HepG2 (cell line): ENCODE results near the gene PMVK. TPM values are rescaled to one million over a fixed set of nuclear protein-coding genes. Genes with fewer than 3 reads are reported as not detected.
A peak's percentile ranks its signal among the peaks of the same experiment; 100 is the strongest.

Source experiments
- BRCA1 ChIP-seq: sonication (generic); formaldehyde crosslinking; IDR thresholded peaks from 2 replicates; pipeline ENCODE4 v1.4.0; 2020; ENCODE audit warnings: missing genetic modification reagents
- BRD4 ChIP-seq: sonication (generic); formaldehyde crosslinking; IDR thresholded peaks from 2 replicates; pipeline ENCODE4 v1.4.0; 2020; ENCODE audit warnings: missing genetic modification reagents
- ESRRA ChIP-seq: sonication (generic); formaldehyde crosslinking; IDR thresholded peaks from 2 replicates; pipeline ENCODE4 v1.5.1; 2020; ENCODE audit warnings: mild to moderate bottlenecking, low read depth, missing genetic modification reagents
- GABPB1 ChIP-seq: IDR thresholded peaks from 2 replicates; pipeline ENCODE4 v1.6.1; 2016; ENCODE audit warnings: mild to moderate bottlenecking, missing genetic modification reagents, moderate library complexity, missing compliant biosample characterization
- GTF3A ChIP-seq: sonication (generic); formaldehyde crosslinking; conservative IDR thresholded peaks from 2 replicates; pipeline ENCODE4 v1.4.0; 2020; ENCODE audit warnings: mild to moderate bottlenecking, missing genetic modification reagents
- HDAC1 ChIP-seq: sonication (generic); formaldehyde crosslinking; IDR thresholded peaks from 2 replicates; pipeline ENCODE4 v1.5.1; 2020; ENCODE audit warnings: mild to moderate bottlenecking, missing genetic modification reagents
- PCBP2 ChIP-seq: fragments of 200-400 bp; formaldehyde crosslinking; optimal IDR thresholded peaks from 2 replicates; pipeline ENCODE3; 2018; ENCODE audit warnings: low read length, low read depth; ENCODE audit not compliant: poor library complexity, severe bottlenecking
- RBFOX2 ChIP-seq: fragments of 200-400 bp; formaldehyde crosslinking; IDR thresholded peaks from 2 replicates; pipeline ENCODE4 v1.6.1; 2017; ENCODE audit warnings: low read depth, mild to moderate bottlenecking, low read length
- SRSF9 ChIP-seq: fragments of 200-400 bp; formaldehyde crosslinking; IDR thresholded peaks from 2 replicates; pipeline ENCODE4 v1.6.1; 2018; ENCODE audit warnings: borderline replicate concordance, mild to moderate bottlenecking, low read depth, low read length; ENCODE audit not compliant: insufficient read depth, poor library complexity, severe bottlenecking
- ZNF124 ChIP-seq: sonication (generic); formaldehyde crosslinking; IDR thresholded peaks from 2 replicates; pipeline ENCODE4 v1.4.0; 2020; ENCODE audit warnings: missing genetic modification reagents
- polyA plus RNA-seq, 8 experiments: library from polyadenylated mRNA; depleted of rRNA in 3 of 8; stranded (reverse) in 7 of 8; unstranded in 1 of 8; fragments of >200 nt; fragmentation: Illumina TruSeq in 4 of 8; extraction: Trizol in 4 of 8; gene quantifications; 2 replicates each; pipeline versions ENCODE4 v1.2.1 to v1.2.3, GENCODE V29; 2011 to 2016; ENCODE audit warnings: low read depth in 4 of 8, missing spikeins in 1 of 8, mixed read lengths in 1 of 8; ENCODE audit not compliant: insufficient read depth in 1 of 8
- total RNA-seq, 5 experiments: library from RNA; depleted of rRNA; stranded (reverse); fragments of >200 nt; fragmentation: Illumina TruSeq; extraction: Trizol; gene quantifications; 2 replicates each; pipeline ENCODE4 v1.2.3, GENCODE V29; 2016; ENCODE audit warnings: low read depth in 1 of 5
- TF ChIP-seq, protein P1 (sequence below): sonication (generic); formaldehyde crosslinking; IDR thresholded peaks from 2 replicates; pipeline ENCODE4 v1.4.0; 2020; ENCODE audit warnings: missing genetic modification reagents
- TF ChIP-seq, protein P2 (sequence below): IDR thresholded peaks from 2 replicates; pipeline ENCODE4 v1.6.1; 2016; ENCODE audit warnings: low read depth, control low read depth
- TF ChIP-seq, protein P3 (sequence below): sonication (generic); formaldehyde crosslinking; IDR thresholded peaks from 2 replicates; pipeline ENCODE4 v1.5.0; 2020; ENCODE audit warnings: mild to moderate bottlenecking, missing genetic modification reagents, moderate library complexity

Gene PMVK
- total and polyA plus RNA-seq, 2 of the 13 experiments (the other 11 are each of a cell fraction or from before 2014, with no cell fraction given) = 3.9 to 12.6 TPM

DNA sequence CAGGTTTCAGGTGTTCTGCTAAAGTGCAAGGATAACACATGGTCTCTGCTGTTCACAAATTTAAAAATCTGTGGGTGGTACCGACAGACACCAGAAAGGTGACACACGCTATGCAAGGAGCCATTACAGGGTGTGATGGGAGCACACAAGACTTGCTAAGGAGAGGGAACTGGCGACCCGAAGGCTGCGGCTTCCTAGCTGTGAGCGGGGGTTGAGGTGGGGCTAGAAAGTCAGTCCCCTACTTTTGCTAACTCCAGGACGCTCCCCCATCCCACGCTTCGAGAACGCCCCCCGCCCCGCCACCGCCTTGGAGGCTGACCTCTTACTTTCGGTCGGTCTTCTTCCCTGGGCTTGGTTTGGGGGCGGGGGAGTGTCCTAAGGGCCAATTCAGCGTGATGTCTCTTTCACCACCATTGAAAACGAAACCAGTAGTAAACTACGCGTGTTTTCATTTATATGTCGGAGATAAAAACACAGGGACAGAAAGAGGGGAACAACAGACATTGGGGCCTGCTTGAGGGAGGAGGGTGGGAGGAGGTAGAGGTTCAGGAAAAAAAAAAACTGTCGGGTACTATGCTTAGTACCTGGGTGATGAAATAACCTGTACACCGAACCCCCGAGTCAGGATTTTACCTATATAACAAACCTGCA lies 39.0 kb upstream of the PMVK start (continued):
- TF ChIP-seq, protein P1, sequence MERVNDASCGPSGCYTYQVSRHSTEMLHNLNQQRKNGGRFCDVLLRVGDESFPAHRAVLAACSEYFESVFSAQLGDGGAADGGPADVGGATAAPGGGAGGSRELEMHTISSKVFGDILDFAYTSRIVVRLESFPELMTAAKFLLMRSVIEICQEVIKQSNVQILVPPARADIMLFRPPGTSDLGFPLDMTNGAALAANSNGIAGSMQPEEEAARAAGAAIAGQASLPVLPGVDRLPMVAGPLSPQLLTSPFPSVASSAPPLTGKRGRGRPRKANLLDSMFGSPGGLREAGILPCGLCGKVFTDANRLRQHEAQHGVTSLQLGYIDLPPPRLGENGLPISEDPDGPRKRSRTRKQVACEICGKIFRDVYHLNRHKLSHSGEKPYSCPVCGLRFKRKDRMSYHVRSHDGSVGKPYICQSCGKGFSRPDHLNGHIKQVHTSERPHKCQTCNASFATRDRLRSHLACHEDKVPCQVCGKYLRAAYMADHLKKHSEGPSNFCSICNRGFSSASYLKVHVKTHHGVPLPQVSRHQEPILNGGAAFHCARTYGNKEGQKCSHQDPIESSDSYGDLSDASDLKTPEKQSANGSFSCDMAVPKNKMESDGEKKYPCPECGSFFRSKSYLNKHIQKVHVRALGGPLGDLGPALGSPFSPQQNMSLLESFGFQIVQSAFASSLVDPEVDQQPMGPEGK (CRISPR knock-in tag) = 0 out of 2 replicates have a peak, but pooled peaks have one; percentile 43
- 0 out of 2 replicates have a peak, but pooled peaks have one; percentile 15 for TF ChIP-seq BRCA1
- TF ChIP-seq PCBP2 = no peak
- no peak for TF ChIP-seq SRSF9
- no peak for TF ChIP-seq HDAC1 (CRISPR knock-in tag)
- TF ChIP-seq GABPB1 (CRISPR knock-in tag) = no peak
- TF ChIP-seq BRD4 (CRISPR knock-in tag) = peak; percentile 40; the same call in 1 of the 2 replicates
- TF ChIP-seq, protein P2, sequence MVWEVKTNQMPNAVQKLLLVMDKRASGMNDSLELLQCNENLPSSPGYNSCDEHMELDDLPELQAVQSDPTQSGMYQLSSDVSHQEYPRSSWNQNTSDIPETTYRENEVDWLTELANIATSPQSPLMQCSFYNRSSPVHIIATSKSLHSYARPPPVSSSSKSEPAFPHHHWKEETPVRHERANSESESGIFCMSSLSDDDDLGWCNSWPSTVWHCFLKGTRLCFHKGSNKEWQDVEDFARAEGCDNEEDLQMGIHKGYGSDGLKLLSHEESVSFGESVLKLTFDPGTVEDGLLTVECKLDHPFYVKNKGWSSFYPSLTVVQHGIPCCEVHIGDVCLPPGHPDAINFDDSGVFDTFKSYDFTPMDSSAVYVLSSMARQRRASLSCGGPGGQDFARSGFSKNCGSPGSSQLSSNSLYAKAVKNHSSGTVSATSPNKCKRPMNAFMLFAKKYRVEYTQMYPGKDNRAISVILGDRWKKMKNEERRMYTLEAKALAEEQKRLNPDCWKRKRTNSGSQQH (CRISPR knock-in tag) = 0 out of 2 replicates have a peak, but pooled peaks have one; percentile 7
- TF ChIP-seq, protein P3, sequence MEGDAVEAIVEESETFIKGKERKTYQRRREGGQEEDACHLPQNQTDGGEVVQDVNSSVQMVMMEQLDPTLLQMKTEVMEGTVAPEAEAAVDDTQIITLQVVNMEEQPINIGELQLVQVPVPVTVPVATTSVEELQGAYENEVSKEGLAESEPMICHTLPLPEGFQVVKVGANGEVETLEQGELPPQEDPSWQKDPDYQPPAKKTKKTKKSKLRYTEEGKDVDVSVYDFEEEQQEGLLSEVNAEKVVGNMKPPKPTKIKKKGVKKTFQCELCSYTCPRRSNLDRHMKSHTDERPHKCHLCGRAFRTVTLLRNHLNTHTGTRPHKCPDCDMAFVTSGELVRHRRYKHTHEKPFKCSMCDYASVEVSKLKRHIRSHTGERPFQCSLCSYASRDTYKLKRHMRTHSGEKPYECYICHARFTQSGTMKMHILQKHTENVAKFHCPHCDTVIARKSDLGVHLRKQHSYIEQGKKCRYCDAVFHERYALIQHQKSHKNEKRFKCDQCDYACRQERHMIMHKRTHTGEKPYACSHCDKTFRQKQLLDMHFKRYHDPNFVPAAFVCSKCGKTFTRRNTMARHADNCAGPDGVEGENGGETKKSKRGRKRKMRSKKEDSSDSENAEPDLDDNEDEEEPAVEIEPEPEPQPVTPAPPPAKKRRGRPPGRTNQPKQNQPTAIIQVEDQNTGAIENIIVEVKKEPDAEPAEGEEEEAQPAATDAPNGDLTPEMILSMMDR (CRISPR knock-in tag) = no peak
- TF ChIP-seq RBFOX2 = peak; percentile 39; the same call in 1 of the 2 replicates
- no peak for TF ChIP-seq ZNF124
- TF ChIP-seq GTF3A = 0 out of 2 replicates have a peak, but pooled peaks have one; percentile 38
- no peak for TF ChIP-seq ESRRA (CRISPR knock-in tag)
- TF ChIP-seq, all 625 proteins: peak for 26
